GM23248 (cell line): ENCODE measurements around the gene DAB1.

ENCODE experiments used
- EZH2 ChIP-seq: fragments of 200-600 bp; sonication (generic); IDR thresholded peaks from 2 replicates; pipeline ENCODE4 v1.6.1; 2018; ENCODE audit warnings: antibody characterized with exemption, mild to moderate bottlenecking; ENCODE audit not compliant: insufficient read depth, poor library complexity, severe bottlenecking
- EZH2phosphoT487 ChIP-seq: fragments of 200-600 bp; sonication (generic); IDR thresholded peaks from 2 replicates; pipeline ENCODE4 v1.6.1; 2018; ENCODE audit warnings: antibody characterized with exemption, moderate library complexity, mild to moderate bottlenecking, low read depth; ENCODE audit not compliant: insufficient read depth

GRCh38 chr1:57048856-57049255 lies 375.0 kb downstream of the DAB1 start:
- TF ChIP-seq EZH2, result no peak
- TF ChIP-seq EZH2phosphoT487, result no peak
